Measurements from ENCODE around the gene KLF16.
A peak's percentile ranks its signal among the peaks of the same experiment; 100 is the strongest.
"Not testable (repeated sequence)": the region's sequence is repeated elsewhere in the genome, so short reads cannot be mapped to it uniquely, and the experiment has no call there.

Gene KLF16

DNA sequence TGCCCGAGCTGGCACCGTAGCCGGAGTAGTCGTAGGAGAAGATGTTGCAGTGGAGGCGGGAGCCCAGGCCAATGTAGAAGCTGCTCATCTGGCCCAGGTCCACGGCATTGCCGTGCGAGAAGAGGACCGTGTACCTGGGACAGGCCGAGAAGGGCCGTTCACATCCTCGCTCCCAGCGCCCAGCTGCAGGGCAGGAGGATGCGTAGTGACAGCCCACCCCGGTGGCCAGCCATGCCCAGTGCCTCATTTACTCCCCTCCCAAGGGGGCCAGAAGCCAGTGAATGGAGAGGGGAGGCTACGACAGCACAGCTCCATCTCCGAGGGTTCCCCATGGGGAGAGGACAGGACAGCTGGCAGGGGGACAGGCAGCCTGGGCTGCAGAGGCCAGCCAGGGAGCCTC lies 16.6 kb upstream of the KLF16 start:
- H3K23ac ChIP-seq (ENCODE audit: low read length); H3K27ac ChIP-seq (ENCODE audit: low read depth, low read length); H3K27me3 ChIP-seq (ENCODE audit: insufficient read depth, low read length, poor library complexity); H3K4me2 ChIP-seq (ENCODE audit: low read length); H3K4ac ChIP-seq (ENCODE audit: low read depth, low read length); H2BK120ac ChIP-seq (ENCODE audit: low read depth, low read length); H3K56ac ChIP-seq (ENCODE audit: low read length); H3K9ac ChIP-seq (ENCODE audit: low read length); H3K36me3 ChIP-seq (ENCODE audit: control insufficient read depth, insufficient read depth, low read length); H2AK5ac ChIP-seq (ENCODE audit: low read length); H3K4me3 ChIP-seq (ENCODE audit: low read length); DNase-seq; H2BK5ac ChIP-seq (ENCODE audit: low read length); H3K18ac ChIP-seq (ENCODE audit: low read length); H4K5ac ChIP-seq (ENCODE audit: low read length); H4K8ac ChIP-seq (ENCODE audit: low read depth, low read length); H3K4me1 ChIP-seq (ENCODE audit: control insufficient read depth, low read depth, low read length); H2BK15ac ChIP-seq (replicated peaks; ENCODE audit: low read depth): not testable (repeated sequence)
- no CpG with 5 or more reads among the region's 17 CpGs for WGBS (ENCODE audit: extremely low coverage, insufficient coverage, low lambda C conversion rate)
- H3K79me1 ChIP-seq (ENCODE audit: low read length): peaks cover 23% of the 10 kb centered on the region
- peaks cover 33% of the 10 kb centered on the region for H3K79me2 ChIP-seq (ENCODE audit: control insufficient read depth, insufficient read depth, low read length)

DNA sequence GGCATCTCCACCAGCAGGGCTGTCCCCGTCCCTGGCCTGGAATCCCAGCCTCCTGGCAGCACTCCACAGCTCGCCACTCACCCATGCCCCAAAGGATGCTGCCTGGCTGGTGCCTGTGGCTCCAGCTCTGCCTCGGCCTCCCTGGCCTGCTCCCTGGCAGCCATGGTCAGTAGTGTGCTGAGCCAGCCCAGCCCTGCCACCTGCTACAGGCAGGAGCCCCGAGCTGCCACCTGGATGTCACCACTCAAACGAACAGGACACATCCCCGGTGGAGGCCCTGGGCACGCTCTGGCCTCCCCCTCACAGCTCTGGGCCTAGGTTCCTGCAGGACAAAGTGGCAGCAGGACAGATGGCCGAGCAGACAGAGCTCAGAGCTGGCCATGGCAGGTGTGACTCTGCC lies 15.2 kb upstream of the KLF16 start:
- H2BK120ac ChIP-seq (ENCODE audit: low read depth, low read length); H3K4me3 ChIP-seq (ENCODE audit: low read length); H2BK15ac ChIP-seq (replicated peaks; ENCODE audit: low read depth); H3K23ac ChIP-seq (ENCODE audit: low read length); H2AK5ac ChIP-seq (ENCODE audit: low read length); H3K27me3 ChIP-seq (ENCODE audit: insufficient read depth, low read length, poor library complexity); H3K9ac ChIP-seq (ENCODE audit: low read length); H3K36me3 ChIP-seq (ENCODE audit: control insufficient read depth, insufficient read depth, low read length); DNase-seq; H4K8ac ChIP-seq (ENCODE audit: low read depth, low read length); H4K5ac ChIP-seq (ENCODE audit: low read length); H3K27ac ChIP-seq (ENCODE audit: low read depth, low read length); H3K4me2 ChIP-seq (ENCODE audit: low read length); H3K4me1 ChIP-seq (ENCODE audit: control insufficient read depth, low read depth, low read length); H3K4ac ChIP-seq (ENCODE audit: low read depth, low read length); H2BK5ac ChIP-seq (ENCODE audit: low read length); H3K56ac ChIP-seq (ENCODE audit: low read length); H3K18ac ChIP-seq (ENCODE audit: low read length): not testable (repeated sequence)
- peaks cover 28% of the 10 kb centered on the region for H3K79me2 ChIP-seq (ENCODE audit: control insufficient read depth, insufficient read depth, low read length)
- WGBS (ENCODE audit: extremely low coverage, insufficient coverage, low lambda C conversion rate): no CpG with 5 or more reads among the region's 8 CpGs
- H3K79me1 ChIP-seq (ENCODE audit: low read length): peaks cover 16% of the 10 kb centered on the region

DNA sequence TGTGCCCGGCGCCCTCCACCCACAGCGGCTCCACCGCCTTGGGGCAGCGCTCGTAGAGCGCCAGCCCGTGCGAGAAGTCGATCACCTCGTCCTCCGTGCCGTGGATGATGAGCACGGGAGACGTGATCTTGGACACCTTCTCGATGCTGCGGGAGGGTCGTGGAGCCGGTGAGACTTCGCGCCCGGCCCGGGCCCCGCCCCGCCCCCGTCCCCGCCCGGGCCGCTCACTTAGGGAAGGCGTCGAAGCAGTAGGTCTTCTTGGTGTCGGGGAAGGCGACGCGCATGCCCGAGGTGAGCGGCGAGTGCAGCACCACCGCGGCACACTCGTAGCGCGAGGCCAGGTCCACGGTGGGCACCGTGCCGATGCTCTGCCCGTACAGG lies 13.9 kb upstream of the KLF16 start:
- H3K4me2 ChIP-seq (ENCODE audit: low read length); H3K9ac ChIP-seq (ENCODE audit: low read length); DNase-seq; H3K18ac ChIP-seq (ENCODE audit: low read length); H4K8ac ChIP-seq (ENCODE audit: low read depth, low read length); H3K27ac ChIP-seq (ENCODE audit: low read depth, low read length); H3K4ac ChIP-seq (ENCODE audit: low read depth, low read length); H3K79me1 ChIP-seq (ENCODE audit: low read length); H3K36me3 ChIP-seq (ENCODE audit: control insufficient read depth, insufficient read depth, low read length); H2BK120ac ChIP-seq (ENCODE audit: low read depth, low read length); H3K27me3 ChIP-seq (ENCODE audit: insufficient read depth, low read length, poor library complexity); H2BK15ac ChIP-seq (replicated peaks; ENCODE audit: low read depth); H3K4me3 ChIP-seq (ENCODE audit: low read length); H3K4me1 ChIP-seq (ENCODE audit: control insufficient read depth, low read depth, low read length); H3K23ac ChIP-seq (ENCODE audit: low read length); H2BK5ac ChIP-seq (ENCODE audit: low read length); H4K5ac ChIP-seq (ENCODE audit: low read length); H2AK5ac ChIP-seq (ENCODE audit: low read length): not testable (repeated sequence)
- Histone ChIP-seq H3K79me2 (ENCODE audit: control insufficient read depth, insufficient read depth, low read length) (peaks cover 22% of the 10 kb centered on the region), H3K56ac (ENCODE audit: low read length) (peak overlapping the region; percentile 34)
- no CpG with 5 or more reads among the region's 47 CpGs for WGBS (ENCODE audit: extremely low coverage, insufficient coverage, low lambda C conversion rate)

DNA sequence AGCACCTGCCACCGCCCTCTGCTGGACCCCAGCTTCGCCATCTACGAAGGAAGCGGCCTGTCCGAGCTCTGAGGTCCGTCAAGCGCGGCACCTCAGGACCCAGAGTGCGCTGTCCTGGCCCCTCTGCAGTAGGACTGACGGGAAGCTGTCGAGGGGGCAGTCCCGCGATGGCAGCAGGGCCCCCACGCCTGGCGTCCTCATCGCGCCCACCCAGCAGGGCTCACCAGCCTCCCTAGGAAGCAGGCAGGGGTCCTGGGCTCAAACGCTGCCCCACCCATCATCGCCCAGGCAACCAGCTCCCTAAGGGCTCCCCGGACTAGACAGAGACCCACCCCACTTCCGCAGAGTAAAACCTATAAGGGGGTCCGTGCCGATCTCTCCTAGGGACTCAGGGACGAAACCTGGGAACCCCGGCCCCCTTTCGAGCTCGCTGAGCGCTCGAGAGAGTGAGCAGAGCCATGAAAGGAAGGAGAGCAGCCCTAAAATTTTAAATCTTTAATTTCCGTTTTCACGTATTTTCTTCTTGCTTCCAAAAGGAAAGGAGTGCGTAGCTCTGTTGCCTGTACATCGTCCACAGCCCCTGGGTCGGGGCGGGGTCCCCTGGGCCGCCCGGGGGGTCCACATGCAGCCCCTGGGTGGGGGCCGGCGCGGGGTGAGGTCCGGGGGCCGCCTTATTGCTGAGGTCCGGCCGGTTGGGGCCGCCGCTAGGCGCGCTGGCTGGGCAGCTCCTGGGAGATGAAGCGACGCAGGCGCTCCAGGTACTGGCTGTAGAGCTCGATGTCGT lies 13.3 kb upstream of the KLF16 start:
- H3K18ac ChIP-seq (ENCODE audit: low read length); H3K79me1 ChIP-seq (ENCODE audit: low read length); H3K27ac ChIP-seq (ENCODE audit: low read depth, low read length); H3K36me3 ChIP-seq (ENCODE audit: control insufficient read depth, insufficient read depth, low read length); DNase-seq; H4K8ac ChIP-seq (ENCODE audit: low read depth, low read length); H4K5ac ChIP-seq (ENCODE audit: low read length); H2BK15ac ChIP-seq (replicated peaks; ENCODE audit: low read depth); H2BK120ac ChIP-seq (ENCODE audit: low read depth, low read length); H3K27me3 ChIP-seq (ENCODE audit: insufficient read depth, low read length, poor library complexity); H3K4me1 ChIP-seq (ENCODE audit: control insufficient read depth, low read depth, low read length); H2BK5ac ChIP-seq (ENCODE audit: low read length): not testable (repeated sequence)
- Histone ChIP-seq H3K9ac (ENCODE audit: low read length) (peak overlapping the region; percentile 79), H3K4me3 (ENCODE audit: low read length) (peak overlapping the region; percentile 34), H3K79me2 (ENCODE audit: control insufficient read depth, insufficient read depth, low read length) (peaks cover 21% of the 10 kb centered on the region), H3K4me2 (ENCODE audit: low read length) (peak overlapping the region; percentile 99), H3K56ac (ENCODE audit: low read length) (peak overlapping the region; percentile 92), H2AK5ac (ENCODE audit: low read length) (peak overlapping the region; percentile 82), H3K23ac (ENCODE audit: low read length) (peak overlapping the region; percentile 72), H3K4ac (ENCODE audit: low read depth, low read length) (peak overlapping the region; percentile 56)
- WGBS (ENCODE audit: extremely low coverage, insufficient coverage, low lambda C conversion rate): no CpG with 5 or more reads among the region's 53 CpGs

DNA sequence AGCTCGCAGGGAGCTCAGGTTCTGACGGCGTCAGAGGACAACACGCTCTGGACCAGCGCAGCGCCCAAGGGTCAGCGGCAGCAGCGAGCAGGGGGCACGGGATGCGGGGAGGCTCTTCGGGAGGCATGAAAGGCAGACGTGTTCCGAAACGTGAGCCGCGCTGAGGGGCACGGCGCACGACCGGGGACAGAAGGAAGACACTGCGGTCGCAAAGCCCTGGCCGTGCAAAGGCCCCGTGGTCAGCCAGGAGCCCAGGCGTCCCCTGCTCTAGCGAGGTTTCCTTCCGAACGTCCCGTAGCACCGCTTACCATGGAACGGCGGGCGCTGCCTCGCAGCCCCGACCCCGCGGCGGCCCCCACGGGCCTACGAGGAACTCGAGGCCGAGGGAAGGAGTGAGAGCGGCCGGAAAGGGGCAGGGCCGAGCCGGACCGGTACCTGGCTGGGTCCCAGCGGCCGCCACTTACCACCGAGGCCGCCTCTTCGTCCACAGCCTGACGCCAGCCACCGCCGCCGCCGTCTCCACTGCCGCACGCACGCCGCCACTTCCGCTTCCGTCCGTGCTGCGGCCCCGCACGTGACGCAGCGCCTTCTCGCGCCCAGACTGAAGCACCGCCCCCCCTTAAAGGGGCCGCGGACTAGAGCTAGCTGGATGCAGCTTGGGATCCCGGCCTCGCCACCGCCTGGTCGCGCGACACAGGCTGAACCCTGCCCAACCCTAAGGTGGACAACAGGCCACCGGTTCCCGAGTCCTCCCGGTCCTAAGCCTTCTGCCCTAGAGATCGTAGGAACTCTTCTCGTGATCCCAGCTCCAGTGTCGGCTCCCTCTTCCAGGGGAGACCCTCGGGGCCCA lies 12.5 kb upstream of the KLF16 start:
- H2AK5ac ChIP-seq (ENCODE audit: low read length): no peak overlapping the region
- no peaks in the 10 kb centered on the region for H3K4me1 ChIP-seq (ENCODE audit: control insufficient read depth, low read depth, low read length)
- no peak overlapping the region for H4K5ac ChIP-seq (ENCODE audit: low read length)
- H3K36me3 ChIP-seq (ENCODE audit: control insufficient read depth, insufficient read depth, low read length): no peaks in the 10 kb centered on the region
- H4K8ac ChIP-seq (ENCODE audit: low read depth, low read length): peak overlapping the region; percentile 28
- no peak overlapping the region for H2BK15ac ChIP-seq (replicated peaks; ENCODE audit: low read depth)
- no peak overlapping the region for H2BK5ac ChIP-seq (ENCODE audit: low read length)
- H3K9ac ChIP-seq (ENCODE audit: low read length): peak overlapping the region; percentile 97
- peak overlapping the region; percentile 99 for H3K4me2 ChIP-seq (ENCODE audit: low read length)
- peak overlapping the region; percentile 97 for H3K56ac ChIP-seq (ENCODE audit: low read length)
- WGBS (ENCODE audit: extremely low coverage, insufficient coverage, low lambda C conversion rate): no CpG with 5 or more reads among the region's 87 CpGs
- H3K4ac ChIP-seq (ENCODE audit: low read depth, low read length): peak overlapping the region; percentile 56
- peak overlapping the region; percentile 28 for H3K27ac ChIP-seq (ENCODE audit: low read depth, low read length)
- H3K27me3 ChIP-seq (ENCODE audit: insufficient read depth, low read length, poor library complexity): no peaks in the 10 kb centered on the region
- H3K18ac ChIP-seq (ENCODE audit: low read length): no peak overlapping the region
- peak overlapping the region; percentile 96 for H3K4me3 ChIP-seq (ENCODE audit: low read length)
- H2BK120ac ChIP-seq (ENCODE audit: low read depth, low read length): no peak overlapping the region
- peak overlapping the region; percentile 97 for H3K23ac ChIP-seq (ENCODE audit: low read length)
- DNase-seq: peak; percentile 95
- H3K79me2 ChIP-seq (ENCODE audit: control insufficient read depth, insufficient read depth, low read length): peaks cover 21% of the 10 kb centered on the region
- peaks cover 7% of the 10 kb centered on the region for H3K79me1 ChIP-seq (ENCODE audit: low read length)
